Esophagus muscularis mucosa (tissue), 4 donors: Measurements from ENCODE around the gene CENPT.

Experiments
- EP300 ChIP-seq: sonication (generic); formaldehyde crosslinking; IDR thresholded peaks from one replicate; pipeline ENCODE4 v1.6.1; 2017; ENCODE audit warnings: antibody characterized with exemption
- POLR2A ChIP-seq: fragments of 450-650 bp; IDR thresholded peaks from one replicate; pipeline ENCODE4 v1.6.1; 2017; ENCODE audit warnings: antibody characterized with exemption, moderate library complexity, mild to moderate bottlenecking, low read depth
- TF ChIP-seq, protein P1 (sequence below), 3 experiments: fragments of 200-600 bp in 2 of 3; fragments of 450-650 bp in 1 of 3; sonication (generic) in 2 of 3; IDR thresholded peaks; one replicate each; pipeline ENCODE4 v1.5.1; 2017 to 2019; ENCODE audit warnings: antibody characterized with exemption in 3 of 3, mild to moderate bottlenecking in 2 of 3, moderate library complexity in 1 of 3

DNA sequence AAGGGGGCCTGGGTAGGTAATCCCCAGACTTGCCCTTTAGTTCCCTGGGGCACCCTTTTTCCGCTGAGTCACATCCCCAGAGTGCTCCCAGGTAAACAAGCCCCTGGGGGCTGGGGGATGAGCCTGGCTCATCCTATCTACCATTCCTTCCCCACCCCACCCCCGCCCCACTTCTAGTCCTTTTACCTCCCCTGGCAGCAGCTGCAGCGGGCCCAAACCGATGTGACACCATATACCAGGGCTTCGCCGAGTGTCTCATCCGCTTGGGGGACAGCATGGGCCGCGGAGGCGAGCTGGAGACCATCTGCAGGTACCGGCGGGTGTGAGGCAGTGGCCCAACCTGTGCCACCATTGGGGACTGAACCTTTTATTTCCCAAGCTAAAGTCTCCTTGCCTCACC is 38.1 kb upstream of the CENPT start:
- TF ChIP-seq POLR2A (no peak), EP300 (no peak)
- TF ChIP-seq, protein P1, sequence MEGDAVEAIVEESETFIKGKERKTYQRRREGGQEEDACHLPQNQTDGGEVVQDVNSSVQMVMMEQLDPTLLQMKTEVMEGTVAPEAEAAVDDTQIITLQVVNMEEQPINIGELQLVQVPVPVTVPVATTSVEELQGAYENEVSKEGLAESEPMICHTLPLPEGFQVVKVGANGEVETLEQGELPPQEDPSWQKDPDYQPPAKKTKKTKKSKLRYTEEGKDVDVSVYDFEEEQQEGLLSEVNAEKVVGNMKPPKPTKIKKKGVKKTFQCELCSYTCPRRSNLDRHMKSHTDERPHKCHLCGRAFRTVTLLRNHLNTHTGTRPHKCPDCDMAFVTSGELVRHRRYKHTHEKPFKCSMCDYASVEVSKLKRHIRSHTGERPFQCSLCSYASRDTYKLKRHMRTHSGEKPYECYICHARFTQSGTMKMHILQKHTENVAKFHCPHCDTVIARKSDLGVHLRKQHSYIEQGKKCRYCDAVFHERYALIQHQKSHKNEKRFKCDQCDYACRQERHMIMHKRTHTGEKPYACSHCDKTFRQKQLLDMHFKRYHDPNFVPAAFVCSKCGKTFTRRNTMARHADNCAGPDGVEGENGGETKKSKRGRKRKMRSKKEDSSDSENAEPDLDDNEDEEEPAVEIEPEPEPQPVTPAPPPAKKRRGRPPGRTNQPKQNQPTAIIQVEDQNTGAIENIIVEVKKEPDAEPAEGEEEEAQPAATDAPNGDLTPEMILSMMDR (IDR thresholded peaks at IDR 0.05): no peak
